HFFc6 (cell line): Measurements from ENCODE around the gene NPAS1. TPM values are rescaled to one million over a fixed set of nuclear protein-coding genes. Genes with fewer than 3 reads are reported as not detected.
A peak's percentile ranks its signal among the peaks of the same experiment; 100 is the strongest.

Experiments used
- DNase-seq: peaks from one replicate; pipeline ENCODE4 v3.0.0-alpha.2; 2018
- H3K27ac Mint-ChIP-seq: 2 replicates; pipeline ENCODE4 v1.8.0; 2020; ENCODE audit warnings: mild to moderate bottlenecking, mixed read lengths
- H3K27me3 Mint-ChIP-seq: 2 replicates; pipeline ENCODE4 v1.8.0; 2021; ENCODE audit warnings: mild to moderate bottlenecking, moderate library complexity, mixed read lengths; ENCODE audit not compliant: insufficient read depth
- H3K36me3 Mint-ChIP-seq: 2 replicates; pipeline ENCODE4 v1.8.0; 2021; ENCODE audit warnings: low read depth, mixed read lengths
- H3K4me1 Mint-ChIP-seq: 2 replicates; pipeline ENCODE4 v1.8.0; 2020; ENCODE audit warnings: low read depth, mixed read lengths
- H3K4me3 Mint-ChIP-seq: 2 replicates; pipeline ENCODE4 v1.8.0; 2020; ENCODE audit warnings: mild to moderate bottlenecking, moderate library complexity, mixed read lengths
- H3K9me3 Mint-ChIP-seq: 2 replicates; pipeline ENCODE4 v1.8.0; 2020; ENCODE audit warnings: mild to moderate bottlenecking, mixed read lengths
- CTCF ChIP-seq: fragments of 200-600 bp; sonication (generic); IDR thresholded peaks from 2 replicates; pipeline ENCODE4 v1.5.0; 2021; ENCODE audit warnings: antibody characterized with exemption, mild to moderate bottlenecking
- total RNA-seq, 6 experiments: library from RNA; stranded (reverse); fragmentation: NEBNext Ultra II Directional; extraction: Animal tissue kit (Norgen Biotek cat#: 25700); gene quantifications; 2 replicates in 1 of 6; 3 replicates in 5 of 6; pipeline ENCODE4 v1.2.3, GENCODE V29; 2021

NPAS1 gene
- total RNA-seq, 6 experiments from 2014 or later = 2.2 to 11.5 (median 3.6) TPM

- Mint-ChIP-seq H3K9me3 (no peaks in the 10 kb centered on the region), H3K36me3 (peaks cover 8% of the 10 kb centered on the region), H3K4me3 (no peak overlapping the region), H3K27ac (peak overlapping the region; percentile 33; the same call in 1 of the 2 replicates), H3K4me1 (peaks cover 86% of the 10 kb centered on the region), H3K27me3 (peaks cover 3% of the 10 kb centered on the region)
- TF ChIP-seq CTCF = 0 out of 2 replicates have a peak, but pooled peaks have one; percentile 8
- no peak for DNase-seq
Observed at GRCh38 chr19:46979126-46980105, 40.2 kb upstream of the NPAS1 start.

DNA sequence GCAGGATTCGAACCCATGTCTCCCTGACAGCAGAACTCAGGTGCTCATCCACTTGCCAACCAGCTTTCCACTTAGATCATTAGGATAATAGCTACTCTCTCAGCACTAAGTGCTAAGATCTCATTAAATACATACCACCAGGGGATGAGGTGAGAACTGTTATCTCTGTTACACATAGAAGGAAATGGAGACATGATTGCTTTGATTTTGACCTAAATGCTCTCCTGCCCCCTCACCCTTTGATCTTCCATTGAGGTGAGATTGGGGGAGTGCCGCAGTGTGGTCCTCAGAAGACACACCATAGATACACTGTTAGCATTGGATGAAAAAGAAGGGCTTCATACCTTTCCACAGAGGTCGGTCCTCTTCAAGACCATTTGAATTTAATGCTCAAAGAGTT is 38.9 kb upstream of the NPAS1 start:
- H3K4me1 Mint-ChIP-seq = peaks cover 85% of the 10 kb centered on the region

DNA sequence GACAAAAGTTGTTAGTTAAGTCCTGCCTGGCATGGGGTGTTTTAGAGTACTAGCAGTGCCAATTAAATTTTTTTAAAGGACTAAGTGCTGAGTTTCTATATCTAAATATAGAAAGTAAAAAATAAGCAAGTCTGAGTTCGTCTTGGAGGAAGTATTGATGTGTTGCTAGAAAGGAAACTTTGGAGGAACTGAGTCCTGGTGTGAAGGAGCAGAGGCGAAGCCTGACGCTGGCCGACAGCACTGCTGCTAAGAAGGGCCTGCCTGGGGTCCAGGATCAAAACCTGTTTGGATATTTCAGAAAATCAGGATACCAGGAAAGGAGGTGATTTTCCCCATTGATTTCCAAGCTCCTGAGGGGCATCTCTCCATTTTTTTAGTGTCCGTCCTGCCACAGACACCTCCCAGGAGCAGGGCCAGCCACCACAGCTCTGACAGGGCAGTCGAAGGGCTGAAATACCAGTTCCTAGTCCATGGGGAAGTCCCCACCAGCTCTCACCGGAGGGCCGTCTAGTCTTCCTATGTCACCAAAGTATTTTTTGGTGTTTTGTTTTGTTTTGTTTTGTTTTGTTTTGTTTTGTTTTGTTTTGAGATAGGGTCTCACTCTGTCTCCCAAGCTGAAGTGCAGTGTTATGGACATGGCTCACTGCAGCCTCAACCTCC is 38.2 kb upstream of the NPAS1 start:
- Mint-ChIP-seq H3K4me3 (no peak overlapping the region; the same call in 1 of the 2 replicates), H3K4me1 (peaks cover 78% of the 10 kb centered on the region), H3K27me3 (peaks cover 5% of the 10 kb centered on the region), H3K27ac (peak overlapping the region; percentile 78), H3K36me3 (peaks cover 13% of the 10 kb centered on the region), H3K9me3 (no peaks in the 10 kb centered on the region)
- TF ChIP-seq CTCF = no peak
- no peak for DNase-seq

More for the DNA sequence above, 38.9 kb upstream of the NPAS1 start:
- no peak for DNase-seq
- Mint-ChIP-seq H3K4me3 (no peak overlapping the region; the same call in 1 of the 2 replicates), H3K9me3 (no peaks in the 10 kb centered on the region), H3K27me3 (peaks cover 5% of the 10 kb centered on the region), H3K27ac (peak overlapping the region; percentile 78), H3K36me3 (peaks cover 13% of the 10 kb centered on the region)
- TF ChIP-seq CTCF = no peak

DNA sequence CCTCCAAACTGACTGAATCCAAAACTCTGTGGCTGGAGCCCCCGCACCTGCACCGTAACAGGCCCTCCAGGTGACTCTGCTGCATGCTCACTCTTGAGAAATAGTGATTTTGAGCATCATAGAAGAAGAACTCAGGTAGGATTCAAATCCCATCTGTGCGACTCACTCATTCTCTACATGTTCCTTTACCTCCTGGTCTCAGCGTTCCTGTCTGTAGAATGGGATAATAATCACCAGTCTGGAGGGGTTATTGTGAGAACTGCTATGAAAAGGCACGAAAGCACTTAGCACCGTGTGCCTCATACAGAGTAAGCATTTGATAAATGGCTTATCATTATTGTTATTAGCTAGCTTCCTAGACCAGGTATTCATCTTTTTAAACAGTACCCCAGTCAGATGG is 36.5 kb upstream of the NPAS1 start:
- DNase-seq = no peak
- H3K4me1 Mint-ChIP-seq = peaks cover 61% of the 10 kb centered on the region
- H3K27ac Mint-ChIP-seq = peak overlapping the region; percentile 49; the same call in 1 of the 2 replicates
- no peak overlapping the region for H3K4me3 Mint-ChIP-seq
- H3K36me3 Mint-ChIP-seq = peaks cover 13% of the 10 kb centered on the region
- H3K27me3 Mint-ChIP-seq = peaks cover 6% of the 10 kb centered on the region
- no peaks in the 10 kb centered on the region for H3K9me3 Mint-ChIP-seq
- TF ChIP-seq CTCF = no peak

DNA sequence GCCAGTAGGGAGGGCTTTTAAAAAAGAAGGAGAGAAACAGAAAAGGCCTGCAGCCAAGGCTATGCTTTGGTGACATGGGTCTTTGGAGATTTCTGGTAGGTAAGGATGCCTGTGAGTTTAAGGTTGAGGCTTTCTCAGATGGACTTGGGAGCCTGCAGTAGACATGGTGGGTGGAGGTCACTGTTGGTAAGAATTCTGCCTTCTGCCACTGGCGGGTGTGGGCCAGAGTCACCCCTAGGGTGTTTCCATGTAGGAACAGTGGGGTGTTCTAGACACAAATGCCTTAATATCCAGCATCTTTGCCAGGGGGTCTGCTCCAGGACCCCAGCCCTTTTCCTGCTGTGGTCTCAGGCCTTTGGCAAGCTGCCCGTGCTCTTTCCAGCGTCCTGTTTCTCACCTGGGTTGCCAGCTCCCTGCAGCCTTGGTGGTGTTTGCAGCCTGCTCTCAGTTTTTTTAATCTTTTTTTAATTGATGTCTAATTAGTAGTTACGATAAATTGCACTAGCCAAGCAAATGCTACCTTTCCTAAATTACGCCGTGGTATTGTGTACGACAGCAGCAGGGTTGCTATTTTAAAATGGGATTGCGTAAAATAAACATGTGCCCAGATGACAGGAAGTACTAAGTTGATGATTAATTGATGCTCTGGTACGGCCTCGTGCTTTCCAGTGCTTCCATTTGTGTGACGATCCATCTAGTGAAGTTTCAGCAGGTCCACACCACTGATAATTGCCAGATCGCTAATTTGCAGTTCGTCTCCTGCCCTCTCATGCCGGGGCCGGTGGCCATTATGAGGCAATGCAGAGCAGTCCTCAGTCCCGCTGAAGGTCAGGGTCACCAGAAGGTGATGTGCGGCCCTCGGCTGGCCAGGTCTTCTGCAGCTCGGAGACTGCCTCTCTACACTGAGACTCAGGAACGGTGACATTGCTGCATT is 35.3 kb upstream of the NPAS1 start:
- H3K9me3 Mint-ChIP-seq = no peaks in the 10 kb centered on the region
- H3K27me3 Mint-ChIP-seq = peaks cover 4% of the 10 kb centered on the region; the same call in 1 of the 2 replicates
- no peak for TF ChIP-seq CTCF
- peaks cover 55% of the 10 kb centered on the region for H3K4me1 Mint-ChIP-seq
- H3K27ac Mint-ChIP-seq = peak overlapping the region; percentile 54
- H3K4me3 Mint-ChIP-seq = peak overlapping the region; percentile 15
- DNase-seq = peak; percentile 35
- peaks cover 14% of the 10 kb centered on the region for H3K36me3 Mint-ChIP-seq
